Hepatocyte (in vitro differentiated cells): ENCODE data around the gene CBLN3.

Source experiments
- EZH2phosphoT487 ChIP-seq: fragments of 200-600 bp; sonication (generic); IDR thresholded peaks from one replicate; pipeline ENCODE4 v1.6.1; 2018; ENCODE audit warnings: antibody characterized with exemption, mild to moderate bottlenecking, low read depth, moderate library complexity; ENCODE audit not compliant: unreplicated experiment, severe bottlenecking
- TF ChIP-seq, protein P1 (sequence below): fragments of 200-600 bp; sonication (generic); IDR thresholded peaks from 2 replicates; pipeline ENCODE4 v1.5.1; 2016; ENCODE audit warnings: antibody characterized with exemption, mild to moderate bottlenecking; ENCODE audit not compliant: poor library complexity

GRCh38 chr14:24417832-24418491 is 11.5 kb downstream of the CBLN3 start:
- TF ChIP-seq, protein P1, sequence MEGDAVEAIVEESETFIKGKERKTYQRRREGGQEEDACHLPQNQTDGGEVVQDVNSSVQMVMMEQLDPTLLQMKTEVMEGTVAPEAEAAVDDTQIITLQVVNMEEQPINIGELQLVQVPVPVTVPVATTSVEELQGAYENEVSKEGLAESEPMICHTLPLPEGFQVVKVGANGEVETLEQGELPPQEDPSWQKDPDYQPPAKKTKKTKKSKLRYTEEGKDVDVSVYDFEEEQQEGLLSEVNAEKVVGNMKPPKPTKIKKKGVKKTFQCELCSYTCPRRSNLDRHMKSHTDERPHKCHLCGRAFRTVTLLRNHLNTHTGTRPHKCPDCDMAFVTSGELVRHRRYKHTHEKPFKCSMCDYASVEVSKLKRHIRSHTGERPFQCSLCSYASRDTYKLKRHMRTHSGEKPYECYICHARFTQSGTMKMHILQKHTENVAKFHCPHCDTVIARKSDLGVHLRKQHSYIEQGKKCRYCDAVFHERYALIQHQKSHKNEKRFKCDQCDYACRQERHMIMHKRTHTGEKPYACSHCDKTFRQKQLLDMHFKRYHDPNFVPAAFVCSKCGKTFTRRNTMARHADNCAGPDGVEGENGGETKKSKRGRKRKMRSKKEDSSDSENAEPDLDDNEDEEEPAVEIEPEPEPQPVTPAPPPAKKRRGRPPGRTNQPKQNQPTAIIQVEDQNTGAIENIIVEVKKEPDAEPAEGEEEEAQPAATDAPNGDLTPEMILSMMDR: no peak
- TF ChIP-seq EZH2phosphoT487: no peak
